ENCODE results near the gene P2RX2.

Gene P2RX2

DNA sequence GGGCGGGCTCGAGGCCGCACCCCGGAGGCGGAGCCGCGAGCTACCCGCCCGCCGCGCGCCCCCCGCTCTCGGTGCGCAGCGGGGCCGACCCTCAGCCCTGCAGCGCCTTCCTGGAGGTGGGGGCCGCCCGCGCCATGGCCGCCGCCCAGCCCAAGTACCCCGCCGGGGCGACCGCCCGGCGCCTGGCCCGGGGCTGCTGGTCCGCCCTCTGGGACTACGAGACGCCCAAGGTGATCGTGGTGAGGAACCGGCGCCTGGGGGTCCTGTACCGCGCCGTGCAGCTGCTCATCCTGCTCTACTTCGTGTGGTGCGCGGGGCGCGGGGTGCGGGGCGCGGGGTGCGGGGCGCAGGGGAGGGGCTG lies at the start of gene P2RX2:
P2RX2 (plus strand) TSS at position 94 of the 361 bp plus-strand sequence; CDS start at position 135, 41 bp downstream.
- Histone ChIP-seq H3K36me3 (ENCODE audit: insufficient read depth, low read length) (peaks cover under 1% of the 10 kb centered on the region; the same call in 1 of the 2 replicates), H3K9ac (ENCODE audit: low read depth, low read length) (peak within 1 kb of the TSS; percentile 11; the same call in 1 of the 2 replicates), H3K9me3 (ENCODE audit: control insufficient read depth, insufficient read depth, low read length) (peaks cover 11% of the 10 kb centered on the region), H3K4me1 (ENCODE audit: insufficient read depth, low read length) (peaks cover 4% of the 10 kb centered on the region; the same call in 1 of the 2 replicates)

DNA sequence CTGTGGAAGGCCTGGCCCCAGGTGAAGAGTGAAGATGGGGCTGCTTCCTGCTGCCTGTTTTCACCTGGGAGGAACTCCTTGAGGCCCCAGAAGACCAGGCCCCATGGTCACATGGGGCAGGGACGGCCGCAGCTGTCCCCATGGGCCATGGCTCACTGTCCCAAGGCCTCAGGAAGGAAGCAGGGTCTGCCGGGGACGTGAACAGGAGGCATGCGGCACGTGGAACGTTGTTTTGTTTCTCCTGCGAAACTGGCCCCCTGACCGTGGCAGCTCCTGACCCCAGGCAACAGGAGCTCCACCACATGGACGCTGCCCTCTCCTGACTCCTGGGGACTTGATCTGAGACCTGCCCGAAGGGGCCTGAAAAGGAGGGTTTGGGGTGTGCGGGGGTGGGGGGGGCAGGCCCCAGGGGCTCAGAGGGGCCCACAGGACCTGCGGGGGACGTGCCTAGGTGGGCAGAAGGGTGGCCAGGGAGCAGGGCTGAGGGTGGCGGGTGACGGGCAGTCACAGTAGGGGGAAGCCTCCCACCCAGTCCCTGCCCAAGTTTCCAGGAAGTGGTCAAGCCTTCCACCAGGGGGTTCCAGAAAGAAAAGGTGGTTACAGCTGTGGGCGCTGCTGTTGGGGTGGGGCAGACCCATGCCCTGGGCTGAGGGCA lies 49.6 kb upstream of the P2RX2 start:
- H3K36me3 ChIP-seq (ENCODE audit: insufficient read depth, low read length): no peaks in the 10 kb centered on the region

DNA sequence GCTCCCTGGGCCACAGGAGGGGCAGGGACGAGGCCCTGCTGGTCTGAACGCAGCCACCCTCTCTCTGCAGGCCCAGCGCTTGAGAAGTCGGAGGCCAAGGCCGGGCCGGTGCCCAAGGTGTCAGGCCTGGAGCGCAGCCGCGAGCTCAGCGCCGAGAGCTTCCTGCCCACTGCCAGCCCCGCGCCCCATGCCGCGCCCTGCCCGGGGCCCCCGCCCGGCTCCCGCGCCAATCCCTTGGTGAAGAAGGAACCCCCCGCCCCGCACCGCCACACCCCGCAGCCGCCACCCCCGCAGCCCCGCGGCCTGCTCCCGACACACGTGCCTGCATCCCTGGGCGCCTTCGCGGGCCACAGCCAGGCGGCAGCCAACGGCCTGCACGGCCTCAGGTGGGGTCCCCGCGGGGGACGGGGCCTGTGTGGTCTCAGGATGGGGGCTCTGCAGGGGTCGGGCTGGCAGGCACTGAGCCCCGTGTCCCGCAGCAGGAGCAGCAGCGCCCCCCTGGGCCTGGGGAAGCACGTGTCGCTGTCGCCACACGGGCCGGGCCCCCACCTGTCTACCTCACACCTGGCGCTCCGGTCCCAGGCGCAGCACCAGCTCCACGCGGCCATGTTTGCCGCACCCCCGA lies 48.6 kb upstream of the P2RX2 start:
- Histone ChIP-seq H3K9me3 (ENCODE audit: control insufficient read depth, insufficient read depth, low read length) (no peaks in the 10 kb centered on the region), H3K36me3 (ENCODE audit: insufficient read depth, low read length) (no peaks in the 10 kb centered on the region), H3K4me1 (ENCODE audit: insufficient read depth, low read length) (no peaks in the 10 kb centered on the region), H3K9ac (ENCODE audit: low read depth, low read length) (no peak overlapping the region)

More for the DNA sequence above, 49.6 kb upstream of the P2RX2 start:
- H3K9me3 ChIP-seq (ENCODE audit: control insufficient read depth, insufficient read depth, low read length): no peaks in the 10 kb centered on the region
- no peaks in the 10 kb centered on the region for H3K4me1 ChIP-seq (ENCODE audit: insufficient read depth, low read length)
- H3K9ac ChIP-seq (ENCODE audit: low read depth, low read length): no peak overlapping the region

DNA sequence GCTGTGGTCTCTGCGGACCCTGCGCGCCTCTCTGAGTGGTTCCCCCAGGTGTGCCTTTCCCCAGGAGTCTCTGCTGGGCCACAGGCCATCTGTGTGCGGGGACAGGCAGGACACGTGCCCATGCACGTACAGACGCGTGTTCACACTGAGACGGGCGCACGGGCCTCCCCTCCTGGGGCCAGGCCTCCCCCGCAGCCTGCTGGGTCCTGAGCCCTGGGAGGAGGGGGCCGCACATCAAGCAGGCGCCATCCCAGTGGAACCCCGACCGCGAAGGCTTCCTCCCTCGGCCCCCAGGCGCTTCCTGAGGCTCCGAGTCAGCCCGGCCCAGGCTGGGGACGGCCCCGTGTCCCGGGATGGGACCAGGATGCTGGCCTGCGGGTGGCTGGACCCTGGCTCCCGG lies 47.9 kb upstream of the P2RX2 start:
- no peak overlapping the region for H3K9ac ChIP-seq (ENCODE audit: low read depth, low read length)
- no peaks in the 10 kb centered on the region for H3K4me1 ChIP-seq (ENCODE audit: insufficient read depth, low read length)
- H3K36me3 ChIP-seq (ENCODE audit: insufficient read depth, low read length): no peaks in the 10 kb centered on the region
- no peaks in the 10 kb centered on the region for H3K9me3 ChIP-seq (ENCODE audit: control insufficient read depth, insufficient read depth, low read length)

DNA sequence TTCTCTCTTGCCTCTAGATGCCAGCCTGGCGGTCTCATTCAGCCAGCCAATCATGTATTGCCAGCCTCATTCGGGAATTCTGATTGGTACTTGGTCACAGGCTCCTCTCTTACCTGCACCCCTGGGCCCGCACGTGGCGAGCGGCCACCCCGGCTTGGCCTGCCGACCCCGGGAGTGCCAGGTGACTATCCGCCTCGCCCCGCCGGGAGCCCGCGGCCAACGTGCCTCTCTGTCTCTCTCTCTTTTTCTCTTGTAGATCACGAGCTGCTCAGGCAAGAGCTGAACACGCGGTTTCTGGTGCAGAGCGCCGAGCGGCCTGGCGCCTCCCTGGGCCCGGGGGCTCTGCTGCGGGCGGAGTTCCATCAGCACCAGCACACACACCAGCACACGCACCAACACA lies 47.5 kb upstream of the P2RX2 start:
- Histone ChIP-seq H3K9ac (ENCODE audit: low read depth, low read length) (no peak overlapping the region), H3K36me3 (ENCODE audit: insufficient read depth, low read length) (no peaks in the 10 kb centered on the region; the same call in 1 of the 2 replicates), H3K4me1 (ENCODE audit: insufficient read depth, low read length) (no peaks in the 10 kb centered on the region), H3K9me3 (ENCODE audit: control insufficient read depth, insufficient read depth, low read length) (no peaks in the 10 kb centered on the region)

DNA sequence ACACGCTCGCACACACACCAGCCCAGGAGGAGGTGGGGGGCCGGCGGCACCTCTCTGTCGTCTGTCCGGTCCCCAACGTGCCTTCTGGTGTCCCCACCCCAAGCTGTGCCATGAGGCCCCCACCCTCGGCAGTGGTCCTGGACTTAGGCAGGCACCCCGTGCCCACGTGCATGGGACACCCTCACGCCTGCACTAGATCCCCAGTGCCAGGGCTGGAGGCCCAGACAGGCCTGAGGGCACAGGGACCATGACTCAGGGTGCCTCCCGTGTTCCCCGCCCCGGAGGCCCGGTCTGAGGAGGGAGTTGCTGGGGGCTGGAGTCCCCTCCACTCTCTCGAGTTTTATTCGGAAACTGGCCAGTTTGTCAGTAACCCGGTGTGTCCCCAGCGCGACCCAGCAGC lies 47.0 kb upstream of the P2RX2 start:
- H3K4me1 ChIP-seq (ENCODE audit: insufficient read depth, low read length): no peaks in the 10 kb centered on the region
- no peaks in the 10 kb centered on the region; the same call in 1 of the 2 replicates for H3K36me3 ChIP-seq (ENCODE audit: insufficient read depth, low read length)
- no peak overlapping the region for H3K9ac ChIP-seq (ENCODE audit: low read depth, low read length)
- H3K9me3 ChIP-seq (ENCODE audit: control insufficient read depth, insufficient read depth, low read length): no peaks in the 10 kb centered on the region

DNA sequence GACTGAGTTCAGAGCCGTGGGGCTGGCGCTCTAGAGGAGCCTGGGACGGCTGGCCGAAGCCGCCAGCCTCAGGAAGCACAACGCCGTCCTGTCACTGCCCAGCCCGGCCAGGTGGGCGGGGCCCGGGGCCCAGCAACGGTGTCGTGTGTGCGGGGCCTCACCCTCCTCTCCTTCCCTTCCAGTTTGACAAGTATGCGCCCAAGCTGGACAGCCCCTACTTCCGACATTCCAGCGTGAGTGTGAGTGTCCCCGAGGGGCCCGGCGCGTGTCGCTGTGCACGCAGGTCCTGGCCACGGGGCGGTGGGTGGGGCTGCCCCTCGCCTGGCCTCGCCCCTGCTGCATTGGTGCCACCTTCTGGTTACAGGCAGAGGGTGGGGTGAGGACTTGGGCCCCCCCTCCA lies 46.5 kb upstream of the P2RX2 start:
- Histone ChIP-seq H3K4me1 (ENCODE audit: insufficient read depth, low read length) (no peaks in the 10 kb centered on the region), H3K9ac (ENCODE audit: low read depth, low read length) (no peak overlapping the region), H3K9me3 (ENCODE audit: control insufficient read depth, insufficient read depth, low read length) (no peaks in the 10 kb centered on the region), H3K36me3 (ENCODE audit: insufficient read depth, low read length) (no peaks in the 10 kb centered on the region; the same call in 1 of the 2 replicates)

DNA sequence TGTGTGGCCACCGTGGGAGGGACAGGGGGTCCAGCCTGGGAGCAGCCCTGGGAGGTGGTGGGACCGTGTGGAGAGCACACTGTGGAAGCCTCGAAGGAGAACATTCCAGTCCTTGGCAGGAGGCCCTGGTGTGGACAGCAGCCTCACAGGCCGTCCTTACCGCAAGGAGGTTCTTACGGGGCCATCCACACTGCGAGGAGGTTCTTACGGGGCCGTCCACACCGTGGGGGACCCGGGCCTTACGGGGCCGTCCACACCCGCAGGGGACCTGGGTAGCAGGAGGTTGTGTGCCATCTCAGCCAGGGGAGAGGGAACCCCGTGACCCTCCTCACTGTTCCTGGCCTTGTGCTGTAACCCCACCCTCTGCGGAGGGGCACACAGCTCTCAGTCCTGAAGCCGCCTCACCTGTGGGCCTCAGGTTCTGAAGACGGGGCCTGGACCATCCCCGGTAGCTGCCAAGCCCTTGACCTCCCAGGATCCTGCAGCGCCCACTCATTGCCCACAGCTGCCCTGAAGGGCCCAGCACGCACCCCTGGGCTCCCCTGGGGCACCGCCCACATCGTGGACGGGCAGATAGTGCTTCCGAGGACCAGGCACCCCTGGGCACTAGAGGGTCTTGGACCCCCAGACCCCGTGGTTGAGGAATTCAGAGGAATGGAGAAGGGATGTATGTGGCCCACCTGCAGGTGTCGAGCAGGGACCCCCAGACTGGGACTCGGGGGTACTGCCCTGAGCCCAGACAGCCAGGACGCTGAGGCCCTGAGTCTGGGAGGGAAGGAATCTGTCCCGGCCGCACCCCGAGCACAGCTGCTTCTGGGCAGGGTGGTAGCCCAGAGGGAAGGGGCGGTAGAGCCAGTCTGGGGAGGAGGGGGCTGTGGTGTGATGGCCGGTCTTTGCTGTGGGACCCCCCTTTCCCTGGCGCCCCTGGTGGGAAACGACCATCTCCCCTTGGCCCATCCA lies 45.5 kb upstream of the P2RX2 start:
- Histone ChIP-seq H3K9ac (ENCODE audit: low read depth, low read length) (no peak overlapping the region), H3K9me3 (ENCODE audit: control insufficient read depth, insufficient read depth, low read length) (no peaks in the 10 kb centered on the region), H3K36me3 (ENCODE audit: insufficient read depth, low read length) (peaks cover 4% of the 10 kb centered on the region), H3K4me1 (ENCODE audit: insufficient read depth, low read length) (no peaks in the 10 kb centered on the region)

DNA sequence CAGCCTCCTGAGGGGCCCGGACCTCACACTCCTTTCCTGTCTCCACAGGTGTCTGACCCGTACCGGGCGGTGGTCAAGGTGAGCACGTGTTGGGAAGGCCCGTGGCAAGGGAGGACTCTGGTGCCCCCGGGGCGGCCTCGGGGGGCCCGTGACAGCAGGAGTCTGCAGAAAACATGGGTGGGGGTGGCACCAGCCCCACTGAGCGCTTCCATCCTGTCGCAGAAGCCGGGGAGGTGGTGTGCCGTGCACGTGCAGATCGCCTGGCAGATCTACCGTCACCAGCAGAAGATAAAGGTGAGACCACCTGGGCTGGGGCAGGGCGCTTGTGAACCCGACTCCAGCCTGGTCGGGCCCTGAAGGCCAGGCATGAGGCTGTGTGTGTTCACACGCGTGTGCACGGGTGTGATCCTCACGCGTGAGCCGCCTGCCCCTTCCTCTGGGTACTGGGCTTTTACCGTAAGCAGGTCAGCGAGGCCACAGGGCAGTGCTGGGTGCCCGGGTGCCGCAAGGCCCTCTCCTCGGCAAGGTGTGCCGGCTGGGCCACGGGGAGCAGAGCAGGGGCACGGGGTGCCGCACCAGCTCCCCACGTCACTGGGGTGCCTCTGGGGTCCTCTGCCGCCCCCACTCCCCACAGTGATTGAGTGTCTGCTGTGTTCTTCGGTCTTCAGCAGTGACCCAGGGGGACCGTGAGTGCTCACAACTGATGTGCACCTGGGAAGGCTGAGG lies 44.1 kb upstream of the P2RX2 start:
- H3K36me3 ChIP-seq (ENCODE audit: insufficient read depth, low read length): peaks cover 4% of the 10 kb centered on the region
- H3K4me1 ChIP-seq (ENCODE audit: insufficient read depth, low read length): no peaks in the 10 kb centered on the region
- no peak overlapping the region for H3K9ac ChIP-seq (ENCODE audit: low read depth, low read length)

DNA sequence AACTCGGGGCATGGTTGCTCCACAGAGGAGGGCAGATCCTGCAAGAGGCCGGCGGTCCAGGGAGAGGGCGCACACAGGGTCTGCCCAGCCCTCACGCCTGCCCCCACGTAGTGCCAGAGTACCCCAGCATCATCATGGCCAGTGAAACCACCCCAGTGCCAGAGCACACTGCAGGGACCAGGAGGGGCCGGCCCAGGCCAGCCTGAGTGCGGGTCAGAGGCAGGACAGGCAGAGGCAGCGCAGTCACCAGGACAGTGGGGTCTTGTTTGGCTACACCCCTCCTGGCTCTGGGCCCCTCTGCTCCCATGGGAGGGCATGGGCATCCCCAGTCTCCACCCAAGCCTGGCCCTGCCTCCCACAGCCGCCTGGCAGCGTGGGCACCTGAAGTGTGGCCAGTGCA lies 42.9 kb upstream of the P2RX2 start:
- H3K9ac ChIP-seq (ENCODE audit: low read depth, low read length): no peak overlapping the region
- H3K9me3 ChIP-seq (ENCODE audit: control insufficient read depth, insufficient read depth, low read length): no peaks in the 10 kb centered on the region
- H3K4me1 ChIP-seq (ENCODE audit: insufficient read depth, low read length): no peaks in the 10 kb centered on the region
- peaks cover 4% of the 10 kb centered on the region for H3K36me3 ChIP-seq (ENCODE audit: insufficient read depth, low read length)

More for the DNA sequence above, 44.1 kb upstream of the P2RX2 start:
- no peaks in the 10 kb centered on the region for H3K9me3 ChIP-seq (ENCODE audit: control insufficient read depth, insufficient read depth, low read length)

DNA sequence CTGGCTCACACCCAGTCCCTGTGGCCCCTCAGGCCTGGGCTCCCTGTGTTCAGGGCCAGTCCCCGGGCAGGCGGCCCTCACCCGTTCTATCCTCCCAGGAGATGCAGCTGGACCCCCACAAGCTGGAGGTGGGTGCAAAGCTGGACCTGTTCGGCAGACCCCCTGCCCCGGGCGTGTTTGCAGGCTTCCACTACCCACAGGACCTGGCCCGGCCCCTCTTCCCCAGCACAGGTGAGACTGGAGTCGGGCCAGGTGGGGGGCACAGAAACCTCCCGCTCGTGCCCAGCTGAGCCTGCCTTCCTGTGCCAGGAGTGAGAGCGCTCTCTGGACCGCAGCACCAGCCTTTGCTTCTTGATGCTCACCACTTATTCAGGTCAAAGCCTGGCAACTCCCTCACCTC lies 41.9 kb upstream of the P2RX2 start:
- Histone ChIP-seq H3K4me1 (ENCODE audit: insufficient read depth, low read length) (no peaks in the 10 kb centered on the region), H3K36me3 (ENCODE audit: insufficient read depth, low read length) (peaks cover 4% of the 10 kb centered on the region), H3K9me3 (ENCODE audit: control insufficient read depth, insufficient read depth, low read length) (no peaks in the 10 kb centered on the region), H3K9ac (ENCODE audit: low read depth, low read length) (no peak overlapping the region)

DNA sequence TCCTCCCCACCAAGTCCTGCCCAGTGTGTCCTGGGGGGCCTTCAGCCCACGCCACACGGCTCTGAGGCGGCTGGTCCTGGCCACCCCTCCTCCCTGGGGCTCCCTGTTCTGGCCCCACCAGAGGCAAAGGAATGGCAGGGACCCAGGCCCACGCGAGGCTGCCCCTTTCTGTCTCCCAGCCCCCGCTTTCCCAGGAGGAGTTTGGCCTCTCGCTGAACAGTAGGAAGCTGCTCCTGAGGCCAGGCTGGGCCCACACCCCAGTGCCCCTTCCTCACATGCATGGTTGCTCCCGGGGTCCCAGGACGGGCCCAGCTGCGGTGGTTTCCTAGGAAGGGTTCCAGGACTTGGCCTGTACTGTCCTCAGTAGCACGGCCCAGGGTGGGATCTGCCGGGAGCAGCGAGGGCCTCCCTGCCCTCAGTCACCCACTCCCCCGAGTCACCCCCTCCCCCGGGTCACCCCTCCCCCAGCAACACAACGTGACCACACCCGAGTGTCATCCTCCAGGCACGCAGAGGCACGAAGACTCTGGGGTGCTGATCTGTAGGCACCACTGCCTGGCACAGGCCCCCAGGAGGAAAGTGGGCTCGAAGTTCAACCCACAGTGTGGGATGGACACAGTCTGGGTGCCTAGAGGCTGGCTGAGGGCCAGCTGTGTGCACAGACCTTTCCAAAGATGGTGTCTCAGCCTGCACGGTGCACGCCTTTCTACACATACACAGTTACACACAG lies 41.2 kb upstream of the P2RX2 start:
- Histone ChIP-seq H3K4me1 (ENCODE audit: insufficient read depth, low read length) (no peaks in the 10 kb centered on the region), H3K36me3 (ENCODE audit: insufficient read depth, low read length) (peaks cover 4% of the 10 kb centered on the region), H3K9me3 (ENCODE audit: control insufficient read depth, insufficient read depth, low read length) (no peaks in the 10 kb centered on the region), H3K9ac (ENCODE audit: low read depth, low read length) (no peak overlapping the region)

DNA sequence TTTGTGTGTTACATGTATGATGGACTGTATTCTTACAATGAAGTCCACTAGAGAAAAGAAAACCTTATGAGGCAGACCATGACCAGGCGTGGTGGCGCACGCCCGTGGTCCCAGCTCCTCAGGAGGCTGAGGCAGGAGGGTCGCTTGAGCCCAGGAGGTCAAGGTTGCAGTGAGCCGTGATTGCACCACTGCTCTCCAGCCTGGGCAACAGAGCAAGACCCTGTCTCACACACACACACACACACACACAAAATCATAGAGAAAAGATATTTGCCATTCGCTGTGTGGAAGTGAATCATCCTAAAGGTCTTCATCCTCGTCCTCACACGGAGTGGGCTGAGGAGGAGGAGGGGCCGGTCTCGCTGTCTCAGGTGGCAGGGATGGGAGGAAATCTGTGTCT lies 40.5 kb upstream of the P2RX2 start:
- no peaks in the 10 kb centered on the region for H3K4me1 ChIP-seq (ENCODE audit: insufficient read depth, low read length)
- no peaks in the 10 kb centered on the region for H3K9me3 ChIP-seq (ENCODE audit: control insufficient read depth, insufficient read depth, low read length)
- peaks cover 4% of the 10 kb centered on the region for H3K36me3 ChIP-seq (ENCODE audit: insufficient read depth, low read length)
- no peak overlapping the region for H3K9ac ChIP-seq (ENCODE audit: low read depth, low read length)
